Ovary (tissue), 9 donors: ENCODE data around the gene SAFB2. TPM values are rescaled to one million over a fixed set of nuclear protein-coding genes. Genes with fewer than 3 reads are reported as not detected.
"Not testable (repeated sequence)": the region's sequence is repeated elsewhere in the genome, so short reads cannot be mapped to it uniquely, and the experiment has no call there.

Experiments
- DNase-seq, 5 donors: peaks; one replicate each; pipeline ENCODE4 v3.0.0-alpha.2; 2019 to 2020
- H3K27ac ChIP-seq, 2 donors: fragments of 200-600 bp; one replicate each; pipeline versions ENCODE4 v1.5.1 to v1.8.0; 2019 to 2022
- H3K27me3 ChIP-seq: fragments of 200-600 bp; one replicate; pipeline ENCODE4 v1.8.0; 2022
- H3K36me3 ChIP-seq: fragments of 200-600 bp; sonication (generic); one replicate; pipeline ENCODE4 v1.5.1; 2019
- H3K4me1 ChIP-seq: one replicate; pipeline ENCODE4 v1.8.1; 2013; ENCODE audit warnings: mild to moderate bottlenecking, moderate library complexity; ENCODE audit not compliant: insufficient read depth
- H3K4me3 ChIP-seq: fragments of 200-600 bp; sonication (generic); one replicate; pipeline ENCODE4 v1.5.1; 2017
- H3K9me3 ChIP-seq, 2 donors: fragments of 200-600 bp in 1 of 2; sonication (generic) in 1 of 2; one replicate each; pipeline versions ENCODE4 v1.5.1 to v1.8.1; 2013 to 2019; ENCODE audit warnings: mild to moderate bottlenecking in 1 of 2, moderate library complexity in 1 of 2
- EP300 ChIP-seq: sonication (generic); formaldehyde crosslinking; IDR thresholded peaks from one replicate; pipeline ENCODE4 v1.6.1; 2017; ENCODE audit warnings: antibody characterized with exemption
- POLR2A ChIP-seq: fragments of 450-650 bp; IDR thresholded peaks from one replicate; pipeline ENCODE4 v1.6.1; 2017; ENCODE audit warnings: antibody characterized with exemption, mild to moderate bottlenecking, moderate library complexity
- WGBS, 3 donors: extraction: QIAGEN DNeasy Blood & Tissue Kit in 1 of 3; methylation state at CpG; one replicate each; pipeline versions ENCODE4 v1.1.5 to v1.1.7; 2013 to 2017; 5-methylcytosine and 5-hydroxymethylcytosine counted together
- intact Hi-C, 4 donors: fragments of 100-400 bp; cut with DNase I; formaldehyde crosslinking; loops; one replicate each; pipeline versions ENCODE4 v1.11.0 to v1.15.1; 2022 to 2023
- polyA plus RNA-seq, 2 donors: library from polyadenylated mRNA; stranded (reverse); fragments of 200-250 nt in 1 of 2; fragments of 350-450 nt in 1 of 2; fragmentation: Illumina TruSeq in 1 of 2; extraction: RNeasy Lipid Tissue Mini Kit (QIAGEN cat#74804) in 1 of 2; gene quantifications; one replicate each; pipeline ENCODE4 v1.2.3, GENCODE V29; 2013 to 2014
- total RNA-seq, 7 donors: library from RNA; depleted of rRNA in 2 of 7; stranded (reverse); fragments of >200 nt in 2 of 7; fragmentation: NEBNext Ultra II Directional in 3 of 7; extraction: Animal tissue kit (Norgen Biotek cat#: 25700) in 3 of 7; gene quantifications; one replicate each; pipeline versions ENCODE4 v1.1.0 to v1.2.4, GENCODE V29; 2016 to 2023
- TF ChIP-seq, protein P1 (sequence below), 3 donors: fragments of 450-650 bp in 2 of 3; fragments of 200-600 bp in 1 of 3; IDR thresholded peaks; one replicate each; pipeline versions ENCODE4 v1.5.1 to v1.8.0; 2016 to 2022; ENCODE audit warnings: antibody characterized with exemption in 3 of 3, mild to moderate bottlenecking in 1 of 3
- donor health status: DM: no; HTN: no; CAD: no; lungs with moderate emphysema.
- donor health status: DM: no; HTN: no; CAD: no.
- donor health status: Bipolar disorder and iron deficiency.
- donor health status: DM: yes; HTN: yes; CAD: no.
- donor health status: DM: no; HTN: no; CAD: no.
- donor health status: DM: yes; HTN: yes; CAD: no.

Gene SAFB2
- total and polyA plus RNA-seq, 9 donors = 51.3 to 173 (median 107) TPM

DNA sequence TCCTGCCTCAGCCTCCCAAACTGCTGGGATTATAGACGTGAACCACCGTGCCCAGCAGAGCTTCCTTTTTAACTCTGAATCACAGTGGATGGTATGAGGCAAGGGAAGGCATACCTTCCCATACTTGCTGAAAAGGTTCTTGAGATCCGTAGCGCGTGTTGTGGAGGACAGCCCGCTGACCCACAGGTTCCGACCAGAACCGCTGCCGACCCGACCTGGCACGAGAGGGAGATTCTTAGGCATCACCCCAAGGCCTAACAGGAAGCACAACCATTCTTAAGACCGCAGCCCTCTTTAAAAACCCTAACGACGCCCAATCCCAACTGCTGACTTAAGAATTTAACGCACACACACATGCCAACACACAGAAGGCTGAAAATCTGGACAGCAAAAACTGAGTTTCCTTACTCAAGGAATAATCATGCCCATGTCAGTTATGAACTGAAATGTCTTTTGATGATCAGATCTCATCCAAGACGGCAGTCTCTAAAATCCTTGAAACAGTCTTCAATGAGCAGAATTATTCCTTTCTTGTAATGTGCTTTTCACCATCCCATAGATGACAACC lies 12.6 kb downstream of the SAFB2 start:
- WGBS, 3 donors = 89 to 93% (median 91%) methylated on average over 16 of the region's 16 CpGs
- Histone ChIP-seq H3K4me3 (no peak overlapping the region), H3K27me3 (no peaks in the 10 kb centered on the region), H3K9me3 (no peaks in the 10 kb centered on the region), H3K27ac (no peak overlapping the region), H3K36me3 (no peaks in the 10 kb centered on the region), H3K4me1 (no peaks in the 10 kb centered on the region)
- intact Hi-C loops = no loop called here
- DNase-seq = peak in 1 of 5 donors; percentile 22
- TF ChIP-seq EP300 (no peak), POLR2A (no peak)
- TF ChIP-seq, protein P1, sequence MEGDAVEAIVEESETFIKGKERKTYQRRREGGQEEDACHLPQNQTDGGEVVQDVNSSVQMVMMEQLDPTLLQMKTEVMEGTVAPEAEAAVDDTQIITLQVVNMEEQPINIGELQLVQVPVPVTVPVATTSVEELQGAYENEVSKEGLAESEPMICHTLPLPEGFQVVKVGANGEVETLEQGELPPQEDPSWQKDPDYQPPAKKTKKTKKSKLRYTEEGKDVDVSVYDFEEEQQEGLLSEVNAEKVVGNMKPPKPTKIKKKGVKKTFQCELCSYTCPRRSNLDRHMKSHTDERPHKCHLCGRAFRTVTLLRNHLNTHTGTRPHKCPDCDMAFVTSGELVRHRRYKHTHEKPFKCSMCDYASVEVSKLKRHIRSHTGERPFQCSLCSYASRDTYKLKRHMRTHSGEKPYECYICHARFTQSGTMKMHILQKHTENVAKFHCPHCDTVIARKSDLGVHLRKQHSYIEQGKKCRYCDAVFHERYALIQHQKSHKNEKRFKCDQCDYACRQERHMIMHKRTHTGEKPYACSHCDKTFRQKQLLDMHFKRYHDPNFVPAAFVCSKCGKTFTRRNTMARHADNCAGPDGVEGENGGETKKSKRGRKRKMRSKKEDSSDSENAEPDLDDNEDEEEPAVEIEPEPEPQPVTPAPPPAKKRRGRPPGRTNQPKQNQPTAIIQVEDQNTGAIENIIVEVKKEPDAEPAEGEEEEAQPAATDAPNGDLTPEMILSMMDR (IDR thresholded peaks at IDR 0.05) = no peak

DNA sequence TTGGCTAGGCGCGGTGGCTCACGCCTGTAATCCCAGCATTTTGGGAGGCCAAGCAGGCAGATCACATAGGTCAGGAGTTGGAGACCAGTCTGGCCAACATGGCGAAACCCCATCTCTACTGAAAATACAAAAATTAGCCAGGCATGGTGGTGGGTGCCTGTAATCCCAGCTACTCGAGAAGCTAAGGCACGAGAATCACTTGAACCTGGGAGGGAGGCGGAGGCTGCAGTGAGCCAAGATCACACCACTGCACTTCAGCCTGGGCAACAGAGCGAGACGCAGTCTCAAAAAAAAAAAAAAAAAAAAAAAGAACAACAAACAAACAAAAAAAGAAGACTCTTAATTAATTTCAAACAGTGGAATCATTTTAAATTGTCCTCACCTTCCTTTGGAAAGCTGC lies 13.8 kb downstream of the SAFB2 start:
- H3K36me3 ChIP-seq, H3K9me3 ChIP-seq, DNase-seq, H3K4me3 ChIP-seq, intact Hi-C loops, H3K27ac ChIP-seq, H3K4me1 ChIP-seq, H3K27me3 ChIP-seq: not testable (repeated sequence)
- 94 to 97% (median 95%) methylated on average over 9 of the region's 9 CpGs for WGBS, 3 donors

DNA sequence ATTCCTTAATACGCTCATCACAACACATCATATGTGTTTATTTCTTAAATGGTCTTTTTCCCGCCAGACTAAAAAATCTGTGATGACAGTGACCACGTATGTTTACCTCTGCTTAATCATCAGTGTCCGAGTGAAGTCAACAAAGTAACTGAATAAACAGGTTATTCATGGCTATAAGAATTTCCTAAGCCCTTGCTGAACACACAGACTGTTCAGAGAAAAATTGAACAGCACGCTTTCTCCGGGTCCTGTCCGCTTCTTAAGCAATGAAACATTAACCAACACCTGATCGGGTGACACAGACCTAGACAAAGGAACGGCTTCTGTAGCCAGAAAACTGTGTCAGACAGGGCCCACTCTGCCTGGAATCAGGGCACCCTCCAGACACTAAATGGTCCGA lies 14.3 kb downstream of the SAFB2 start:
- 90 to 96% (median 92%) methylated on average over 10 of the region's 10 CpGs for WGBS, 3 donors

DNA sequence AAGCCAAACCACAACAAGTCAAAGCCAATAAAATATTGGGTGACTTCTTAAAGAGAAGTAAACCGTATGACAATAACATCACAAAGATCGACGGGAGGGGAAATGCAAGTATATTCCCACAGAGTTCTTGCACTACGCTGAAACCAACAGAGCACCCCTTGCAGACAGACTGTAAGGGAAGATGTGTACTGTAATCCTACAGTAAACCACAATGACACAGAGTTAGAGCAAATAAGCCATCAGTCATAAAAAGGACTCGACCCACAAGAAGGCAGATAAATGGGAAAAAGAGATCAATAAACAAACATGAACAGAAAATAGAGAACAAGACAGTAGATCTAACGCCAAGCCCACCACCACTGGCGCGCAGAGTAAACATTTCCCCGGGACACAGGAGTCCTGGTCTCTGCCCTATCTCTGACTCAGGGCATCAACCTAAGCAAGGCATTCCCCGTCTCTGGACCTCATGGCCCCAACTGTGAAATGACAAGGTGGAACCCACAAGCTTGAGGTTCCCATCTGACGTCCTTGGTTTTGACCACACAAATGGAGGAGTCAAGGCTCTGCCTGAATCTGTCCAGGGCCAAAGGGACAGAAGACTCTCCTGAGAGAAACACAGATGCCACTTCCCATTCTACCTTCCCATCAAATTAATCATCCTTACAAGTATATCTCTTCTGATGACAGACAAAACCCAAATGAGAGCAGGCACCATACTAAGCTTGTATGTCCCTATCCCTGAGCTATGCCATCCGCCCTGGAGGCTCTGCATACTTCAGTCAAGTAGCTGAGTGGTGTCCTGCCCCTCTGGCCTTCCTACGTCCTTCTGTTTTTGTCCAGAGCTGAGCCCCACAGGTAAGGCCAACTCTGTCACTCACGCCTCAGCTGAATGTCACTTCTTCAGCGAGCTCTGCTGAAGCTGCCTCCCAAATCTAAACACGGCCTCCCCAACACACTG lies 15.0 kb downstream of the SAFB2 start:
- no peak overlapping the region for H3K27ac ChIP-seq
- TF ChIP-seq POLR2A (no peak), EP300 (no peak)
- TF ChIP-seq, protein P1 (IDR thresholded peaks at IDR 0.05) = no peak
- H3K27me3 ChIP-seq = no peaks in the 10 kb centered on the region
- H3K4me1 ChIP-seq = no peaks in the 10 kb centered on the region
- H3K9me3 ChIP-seq = no peaks in the 10 kb centered on the region
- intact Hi-C loops = no loop called here
- no peak overlapping the region for H3K4me3 ChIP-seq
- DNase-seq = no peak
- no peaks in the 10 kb centered on the region for H3K36me3 ChIP-seq
- 90 to 94% (median 90%) methylated on average over 16 of the region's 16 CpGs for WGBS, 3 donors

More for the DNA sequence above, 14.3 kb downstream of the SAFB2 start:
- H3K27ac ChIP-seq = no peak overlapping the region
- TF ChIP-seq POLR2A = no peak
- no peak for TF ChIP-seq EP300
- H3K36me3 ChIP-seq = no peaks in the 10 kb centered on the region
- no peaks in the 10 kb centered on the region for H3K27me3 ChIP-seq
- intact Hi-C loops = no loop called here
- no peaks in the 10 kb centered on the region for H3K9me3 ChIP-seq
- no peaks in the 10 kb centered on the region for H3K4me1 ChIP-seq
- H3K4me3 ChIP-seq = no peak overlapping the region
- DNase-seq = no peak

DNA sequence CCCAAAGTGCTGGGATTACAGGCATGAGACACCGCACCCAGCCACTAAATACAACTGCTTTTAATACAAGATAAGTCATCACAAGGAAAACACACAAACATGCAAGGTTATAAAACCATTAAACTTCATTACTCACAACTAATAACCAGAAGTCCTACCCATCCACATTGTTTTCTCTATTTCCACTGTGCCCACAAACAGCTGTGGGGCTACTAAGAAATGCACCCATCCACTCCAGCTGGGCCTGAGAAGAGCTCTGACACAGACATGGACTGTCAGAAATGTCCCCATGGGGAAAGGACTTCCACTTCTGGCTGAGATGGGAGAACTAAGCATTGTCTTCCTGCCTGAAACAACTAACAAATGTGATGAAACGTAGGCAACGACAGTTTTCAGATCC lies 17.2 kb downstream of the SAFB2 start:
- H3K27ac ChIP-seq = no peak overlapping the region
- WGBS, 3 donors = 85 to 93% (median 86%) methylated on average over 3 of the region's 3 CpGs
- no peaks in the 10 kb centered on the region for H3K27me3 ChIP-seq
- no peak for DNase-seq
- intact Hi-C loops = no loop called here
- H3K4me1 ChIP-seq = no peaks in the 10 kb centered on the region
- H3K9me3 ChIP-seq = no peaks in the 10 kb centered on the region
- TF ChIP-seq POLR2A (no peak), EP300 (no peak)
- TF ChIP-seq, protein P1 (IDR thresholded peaks at IDR 0.05) = no peak
- H3K4me3 ChIP-seq = no peak overlapping the region
- H3K36me3 ChIP-seq = no peaks in the 10 kb centered on the region
